Measurements from ENCODE around the gene COX14.

The COX14 gene

GRCh38 chr12:50089730-50090129, 22.3 kb upstream of the COX14 start:
- H3K4me3 ChIP-seq (ENCODE audit: low read depth, low read length): no peak overlapping the region
- DNase-seq (ENCODE audit: low read depth): no peak
- no peak for TF ChIP-seq CTCF (IDR thresholded peaks at IDR 0.05; ENCODE audit: low read depth, low read length, missing control alignments)

- no peak for TF ChIP-seq CTCF (IDR thresholded peaks at IDR 0.05; ENCODE audit: low read depth, low read length, missing control alignments)
- H3K4me3 ChIP-seq (ENCODE audit: low read depth, low read length): no peak overlapping the region
- no peak for DNase-seq (ENCODE audit: low read depth)
These were observed 21.6 kb upstream of the COX14 start for GRCh38 chr12:50090391-50090790.

GRCh38 chr12:50097952-50098351, 14.1 kb upstream of the COX14 start:
- TF ChIP-seq CTCF (IDR thresholded peaks at IDR 0.05; ENCODE audit: low read depth, low read length, missing control alignments): no peak
- no peak for DNase-seq (ENCODE audit: low read depth)
- H3K4me3 ChIP-seq (ENCODE audit: low read depth, low read length): no peak overlapping the region

- no peak overlapping the region for H3K4me3 ChIP-seq (ENCODE audit: low read depth, low read length)
- no peak for TF ChIP-seq CTCF (IDR thresholded peaks at IDR 0.05; ENCODE audit: low read depth, low read length, missing control alignments)
- DNase-seq (ENCODE audit: low read depth): no peak
These were observed 12.6 kb upstream of the COX14 start for GRCh38 chr12:50099302-50100008.

GRCh38 chr12:50100561-50100960, 11.5 kb upstream of the COX14 start:
- TF ChIP-seq CTCF (IDR thresholded peaks at IDR 0.05; ENCODE audit: low read depth, low read length, missing control alignments): no peak
- DNase-seq (ENCODE audit: low read depth): no peak
- H3K4me3 ChIP-seq (ENCODE audit: low read depth, low read length): no peak overlapping the region

- no peak for DNase-seq (ENCODE audit: low read depth)
- peak; percentile 27 for TF ChIP-seq CTCF (IDR thresholded peaks at IDR 0.05; ENCODE audit: low read depth, low read length, missing control alignments)
- H3K4me3 ChIP-seq (ENCODE audit: low read depth, low read length): no peak overlapping the region
These were observed 10.4 kb upstream of the COX14 start for GRCh38 chr12:50101663-50102062.

- no peak for DNase-seq (ENCODE audit: low read depth)
- TF ChIP-seq CTCF (IDR thresholded peaks at IDR 0.05; ENCODE audit: low read depth, low read length, missing control alignments): no peak
These were observed 9.9 kb upstream of the COX14 start for GRCh38 chr12:50102131-50102531.

More at GRCh38 chr12:50102131-50102531, 9.9 kb upstream of the COX14 start:
- no peak overlapping the region for H3K4me3 ChIP-seq (ENCODE audit: low read depth, low read length)
